GM12878 (cell line): ENCODE results near the gene SLC10A1. TPM values are rescaled to one million over a fixed set of nuclear protein-coding genes. Genes with fewer than 3 reads are reported as not detected.

Experiments used
- ATAC-seq: fragments of 200-7000 bp; cut with Tn5 transposase; 3 replicates; pipeline ENCODE4 v1.9.1; 2020; ENCODE audit warnings: mild to moderate bottlenecking, moderate library complexity
- BruUV-seq: library from RNA; stranded (reverse); fragments of 400-500 nt; replicated peaks from 2 replicates; lab custom pipeline; 2021; lab: Mats Ljungman, UMichigan
- CTCF ChIA-PET: fragments of 300-600 bp; sonication (Branson Sonifier 250); formaldehyde crosslinking; extraction: SDS; loops from one replicate; lab custom pipeline; 2021; ENCODE audit warnings: inconsistent platforms; lab: Yijun Ruan, JAX
- POLR2A ChIA-PET: fragments of 350-600 bp; formaldehyde crosslinking; extraction: SDS; loops from one replicate; lab custom pipeline; 2021; ENCODE audit warnings: inconsistent platforms; lab: Charles Lee
- RAD21 ChIA-PET: fragments of 300-600 bp; sonication (Branson Sonifier 250); formaldehyde crosslinking; loops from one replicate; lab custom pipeline; 2023; ENCODE audit warnings: antibody characterized with exemption; ENCODE audit not compliant: unreplicated experiment; lab: Charles Lee
- SMC1A ChIA-PET: fragments of 300-600 bp; sonication (Branson Sonifier 250); formaldehyde crosslinking; loops from one replicate; lab custom pipeline; 2023; ENCODE audit not compliant: unreplicated experiment, uncharacterized antibody; lab: Charles Lee
- DNase-seq: peaks from one replicate; pipeline ENCODE4 v3.0.0-alpha.2; 2011; ENCODE audit warnings: low read depth, low spot score
- FAIRE-seq: peaks from 3 replicates; lab custom pipeline; 2011; peaks lifted over from hg19 to GRCh38; lab: Jason Lieb, UNC
- H2AFZ ChIP-seq: 2 replicates; pipeline ENCODE4 v1.6.0; 2011; ENCODE audit warnings: low read depth, low read length, control low read depth; ENCODE audit not compliant: control insufficient read depth
- H3K27ac ChIP-seq: 2 replicates; pipeline ENCODE4 v1.5.1; 2011; ENCODE audit warnings: control low read depth; ENCODE audit not compliant: control insufficient read depth, insufficient read depth
- H3K27me3 ChIP-seq, 2 experiments: replicated peaks in 1 of 2; 2 replicates each; pipeline versions ENCODE4 v1.6.0 to v1.6.1; 2011; ENCODE audit warnings: low read length in 1 of 2; ENCODE audit not compliant: control insufficient read depth in 2 of 2, insufficient read depth in 2 of 2
- H3K36me3 ChIP-seq, 2 experiments: 2 replicates each; pipeline ENCODE4 v1.5.1; 2011; ENCODE audit warnings: low read length in 1 of 2; ENCODE audit not compliant: control insufficient read depth in 2 of 2, insufficient read depth in 2 of 2
- H3K4me1 ChIP-seq: 2 replicates; pipeline ENCODE4 v1.6.1; 2011; ENCODE audit warnings: mild to moderate bottlenecking, low read length, moderate library complexity, mixed read lengths; ENCODE audit not compliant: control insufficient read depth, insufficient read depth
- H3K4me2 ChIP-seq: 2 replicates; pipeline ENCODE4 v1.6.0; 2011; ENCODE audit warnings: control low read depth; ENCODE audit not compliant: control insufficient read depth, insufficient read depth
- H3K4me3 ChIP-seq: fragments of 200-600 bp; sonication (generic); 2 replicates; pipeline ENCODE4 v1.5.1; 2016
- H3K79me2 ChIP-seq: 2 replicates; pipeline ENCODE4 v1.6.0; 2011; ENCODE audit warnings: low read length; ENCODE audit not compliant: control insufficient read depth, insufficient read depth
- H3K9ac ChIP-seq: 2 replicates; pipeline ENCODE4 v1.8.0; 2011; ENCODE audit warnings: low read length, control low read depth, mixed read lengths; ENCODE audit not compliant: control insufficient read depth, insufficient read depth
- H3K9me3 ChIP-seq: replicated peaks from 3 replicates; pipeline ENCODE4 v1.5.1; 2011; ENCODE audit warnings: mild to moderate bottlenecking, low read length; ENCODE audit not compliant: control insufficient read depth, insufficient read depth
- H4K20me1 ChIP-seq: 2 replicates; pipeline ENCODE4 v1.6.0; 2011; ENCODE audit not compliant: control insufficient read depth, insufficient read depth
- ASH2L ChIP-seq: fragments of 300-600, 200-600 bp; sonication (generic); IDR thresholded peaks from 2 replicates; pipeline ENCODE4 v1.6.1; 2017; ENCODE audit warnings: low read depth, mild to moderate bottlenecking, borderline replicate concordance
- ATF2 ChIP-seq: IDR thresholded peaks from 2 replicates; pipeline ENCODE4 v1.6.1; 2012; ENCODE audit warnings: low read length, inconsistent platforms
- ATF3 ChIP-seq: IDR thresholded peaks from 2 replicates; pipeline ENCODE4 v1.6.1; 2011; ENCODE audit warnings: low read depth, mild to moderate bottlenecking, low read length, moderate library complexity, borderline replicate concordance; ENCODE audit errors: extremely low read depth
- CBFB ChIP-seq: IDR thresholded peaks from 2 replicates; pipeline ENCODE4 v1.6.1; 2016; ENCODE audit warnings: antibody characterized with exemption, low read depth
- CEBPZ ChIP-seq: fragments of 150-350 bp; IDR thresholded peaks from 2 replicates; pipeline ENCODE4 v1.6.1; 2016; ENCODE audit warnings: low read depth, low read length
- E2F4 ChIP-seq: IDR thresholded peaks from 2 replicates; pipeline ENCODE4 v1.6.1; 2012; ENCODE audit warnings: low read depth, low read length, improper control_type of control experiment
- ELK1 ChIP-seq: IDR thresholded peaks from 2 replicates; pipeline ENCODE4 v1.6.1; 2012; ENCODE audit warnings: low read depth, low read length, improper control_type of control experiment
- KAT2A ChIP-seq: conservative IDR thresholded peaks from 2 replicates; pipeline ENCODE4 v1.6.1; 2011; ENCODE audit warnings: low read depth, low read length; ENCODE audit not compliant: control insufficient read depth
- RBBP5 ChIP-seq: fragments of 200-600 bp; sonication (generic); conservative IDR thresholded peaks from 2 replicates; pipeline ENCODE4 v1.6.1; 2016
- REST ChIP-seq: IDR thresholded peaks from 2 replicates; pipeline ENCODE4 v1.6.1; 2012; ENCODE audit warnings: mild to moderate bottlenecking, low read depth, low read length
- YBX1 ChIP-seq: fragments of 450-650 bp; IDR thresholded peaks from 2 replicates; pipeline ENCODE4 v1.6.1; 2016; ENCODE audit warnings: antibody characterized with exemption
- ZNF622 ChIP-seq: fragments of 450-650 bp; IDR thresholded peaks from 2 replicates; pipeline ENCODE4 v1.6.1; 2017; ENCODE audit warnings: mild to moderate bottlenecking, inconsistent platforms
- WGBS: methylation state at CpG from one replicate; pipeline ENCODE4 v1.1.6; 2016; ENCODE audit warnings: low lambda C conversion rate; ENCODE audit not compliant: insufficient replicate concordance, insufficient coverage; ENCODE audit errors: missing lambda C conversion rate; 5-methylcytosine and 5-hydroxymethylcytosine counted together
- in situ Hi-C: fragments of 300-500 bp; cut with MboI; formaldehyde crosslinking; loops from 9 replicates; pipeline ENCODE4 v1.14.3; 2018; ENCODE audit warnings: mixed read lengths
- intact Hi-C: fragments of 100-400 bp; cut with micrococcal nuclease; formaldehyde crosslinking; loops from one replicate; pipeline ENCODE4 v1.14.2; 2022; ENCODE audit not compliant: unreplicated experiment
- polyA plus RNA-seq, 11 experiments: library from polyadenylated mRNA; depleted of rRNA in 4 of 11; unstranded in 6 of 11; stranded (reverse) in 5 of 11; fragments of >200 nt; fragmentation: Nextera tagmentation in 4 of 11; fragmentation: Illumina TruSeq in 1 of 11; extraction: Ambion mirVana in 4 of 11; extraction: Trizol in 1 of 11; gene quantifications; 1 replicate in 1 of 11; 2 replicates in 10 of 11; pipeline versions ENCODE4 v1.2.1 to v1.2.3, GENCODE V29; 2011 to 2016; ENCODE audit warnings: inconsistent platforms in 2 of 11, missing spikeins in 2 of 11, low read depth in 1 of 11
- total RNA-seq, 4 experiments: library from RNA; depleted of rRNA in 3 of 4; stranded (reverse); fragments of >200 nt in 3 of 4; fragmentation: Illumina TruSeq in 1 of 4; extraction: Trizol in 1 of 4; gene quantifications; 2 replicates each; pipeline versions ENCODE4 v1.2.1 to v1.2.3, GENCODE V29; 2013 to 2021

SLC10A1 gene
- total and polyA plus RNA-seq, 10 of the 15 experiments (the other 5 are each of a cell fraction or from before 2014, with no cell fraction given), result 0.15 to 0.16 TPM; not detected in 8

GRCh38 chr14:69754487-69754886 lies 42.6 kb downstream of the SLC10A1 start:
- Histone ChIP-seq H3K4me3 (no peak overlapping the region), H3K4me2 (no peak overlapping the region), H3K27me3 (no peaks in the 10 kb centered on the region), H3K27ac (no peak overlapping the region), H2AFZ (no peak overlapping the region), H3K4me1 (no peaks in the 10 kb centered on the region), H3K79me2 (no peaks in the 10 kb centered on the region), H3K9me3 (no peaks in the 10 kb centered on the region), H3K9ac (no peak overlapping the region), H4K20me1 (no peaks in the 10 kb centered on the region), H3K36me3 (no peaks in the 10 kb centered on the region)
- DNase-seq, result no peak
- SMC1A ChIA-PET, result no interaction called here
- no peak for ATAC-seq
- FAIRE-seq, result no peak
- intact Hi-C loops (no loop called here), in situ Hi-C loops (no loop called here)
- RAD21 ChIA-PET, result interaction anchor here (0.7 to 1.7 kb wide), 2 partner anchors 12 to 131 kb away, joined by 3 to 4 read pairs; partner anchors contain the start of gene SRSF5
- CTCF ChIA-PET, result interaction anchor here (1.2 kb wide), 1 partner anchor 27 kb away, joined by 3 read pairs; no protein-coding TSS in a partner anchor
- 69% methylated on average over 2 of the region's 2 CpGs for WGBS
- POLR2A ChIA-PET, result interaction anchor here (0.8 kb wide), 1 partner anchor 20 kb away, joined by 4 read pairs; no protein-coding TSS in a partner anchor
- no TSS peak for BruUV-seq
- TF ChIP-seq CEBPZ (no peak), YBX1 (no peak), ZNF622 (no peak), ATF3 (no peak), ATF2 (no peak), ASH2L (no peak), REST (no peak), CBFB (no peak), RBBP5 (no peak), E2F4 (no peak), KAT2A (no peak), ELK1 (no peak)
